Mammary epithelial cell (primary cell): ENCODE measurements around the gene TOR3A.

Source experiments
- CTCF ChIP-seq, 2 donors: IDR thresholded peaks in 1 of 2; conservative IDR thresholded peaks in 1 of 2; 2 replicates each; pipeline ENCODE4 v1.5.1; 2011 to 2012; ENCODE audit warnings: inconsistent platforms in 2 of 2, low read length in 2 of 2, mild to moderate bottlenecking in 2 of 2, control low read depth in 1 of 2, low read depth in 1 of 2; ENCODE audit not compliant: insufficient read depth in 1 of 2; ENCODE audit errors: extremely low read depth in 1 of 2
- EZH2 ChIP-seq: IDR thresholded peaks from 2 replicates; pipeline ENCODE4 v1.6.1; 2012; ENCODE audit warnings: low read length, inconsistent platforms, borderline replicate concordance

- TF ChIP-seq CTCF (conservative IDR thresholded peaks at IDR 0.05 in 1 of 2, IDR thresholded peaks at IDR 0.05 in 1 of 2; ENCODE audit: extremely low read depth in 1 of 2, insufficient read depth in 1 of 2, low read depth in 1 of 2, low read length in 2 of 2) (no peak), EZH2 (no peak)
Measured at GRCh38 chr1:179082999-179083335, 1.1 kb downstream of the TOR3A start.
